HFFc6 (cell line): ENCODE measurements around the gene KCNH5. TPM values are rescaled to one million over a fixed set of nuclear protein-coding genes. Genes with fewer than 3 reads are reported as not detected.
"Not testable (repeated sequence)": the region's sequence is repeated elsewhere in the genome, so short reads cannot be mapped to it uniquely, and the experiment has no call there.

Experiments
- DNase-seq: peaks from one replicate; pipeline ENCODE4 v3.0.0-alpha.2; 2018
- H3K27ac Mint-ChIP-seq: 2 replicates; pipeline ENCODE4 v1.8.0; 2020; ENCODE audit warnings: mild to moderate bottlenecking, mixed read lengths
- H3K27me3 Mint-ChIP-seq: 2 replicates; pipeline ENCODE4 v1.8.0; 2021; ENCODE audit warnings: mild to moderate bottlenecking, moderate library complexity, mixed read lengths; ENCODE audit not compliant: insufficient read depth
- H3K36me3 Mint-ChIP-seq: 2 replicates; pipeline ENCODE4 v1.8.0; 2021; ENCODE audit warnings: low read depth, mixed read lengths
- H3K4me1 Mint-ChIP-seq: 2 replicates; pipeline ENCODE4 v1.8.0; 2020; ENCODE audit warnings: low read depth, mixed read lengths
- H3K4me3 Mint-ChIP-seq: 2 replicates; pipeline ENCODE4 v1.8.0; 2020; ENCODE audit warnings: mild to moderate bottlenecking, moderate library complexity, mixed read lengths
- H3K9me3 Mint-ChIP-seq: 2 replicates; pipeline ENCODE4 v1.8.0; 2020; ENCODE audit warnings: mild to moderate bottlenecking, mixed read lengths
- CTCF ChIP-seq: fragments of 200-600 bp; sonication (generic); IDR thresholded peaks from 2 replicates; pipeline ENCODE4 v1.5.0; 2021; ENCODE audit warnings: antibody characterized with exemption, mild to moderate bottlenecking
- total RNA-seq, 6 experiments: library from RNA; stranded (reverse); fragmentation: NEBNext Ultra II Directional; extraction: Animal tissue kit (Norgen Biotek cat#: 25700); gene quantifications; 2 replicates in 1 of 6; 3 replicates in 5 of 6; pipeline ENCODE4 v1.2.3, GENCODE V29; 2021

KCNH5 gene
- total RNA-seq, 6 experiments from 2014 or later, result not detected

- no peak overlapping the region for H3K4me3 Mint-ChIP-seq
- H3K36me3 Mint-ChIP-seq, result peaks cover 5% of the 10 kb centered on the region; the same call in 1 of the 2 replicates
- TF ChIP-seq CTCF, result no peak
- no peak overlapping the region for H3K27ac Mint-ChIP-seq
- H3K4me1 Mint-ChIP-seq, result no peaks in the 10 kb centered on the region
- DNase-seq, result no peak
- H3K9me3 Mint-ChIP-seq, result peaks cover 58% of the 10 kb centered on the region
- H3K27me3 Mint-ChIP-seq, result no peaks in the 10 kb centered on the region
Measured at GRCh38 chr14:62778310-62778709, 266.9 kb downstream of the KCNH5 start.

GRCh38 chr14:62777510-62777909, 267.7 kb downstream of the KCNH5 start:
- no peak for DNase-seq
- Mint-ChIP-seq H3K9me3 (peaks cover 62% of the 10 kb centered on the region), H3K27me3 (no peaks in the 10 kb centered on the region), H3K36me3 (peaks cover 5% of the 10 kb centered on the region; the same call in 1 of the 2 replicates), H3K27ac (no peak overlapping the region), H3K4me1 (no peaks in the 10 kb centered on the region), H3K4me3 (no peak overlapping the region)
- TF ChIP-seq CTCF, result no peak

GRCh38 chr14:62776300-62776699, 269.0 kb downstream of the KCNH5 start:
- no peak overlapping the region for H3K27ac Mint-ChIP-seq
- H3K4me1 Mint-ChIP-seq, result no peaks in the 10 kb centered on the region
- H3K27me3 Mint-ChIP-seq, result no peaks in the 10 kb centered on the region
- no peak for TF ChIP-seq CTCF
- peaks cover 5% of the 10 kb centered on the region; the same call in 1 of the 2 replicates for H3K36me3 Mint-ChIP-seq
- H3K9me3 Mint-ChIP-seq, result peaks cover 51% of the 10 kb centered on the region
- no peak overlapping the region for H3K4me3 Mint-ChIP-seq
- DNase-seq, result no peak

- TF ChIP-seq CTCF, result no peak
- no peak for DNase-seq
- Mint-ChIP-seq H3K36me3 (no peaks in the 10 kb centered on the region), H3K27ac (no peak overlapping the region), H3K27me3 (no peaks in the 10 kb centered on the region), H3K4me1 (no peaks in the 10 kb centered on the region), H3K4me3 (no peak overlapping the region), H3K9me3 (peaks cover 37% of the 10 kb centered on the region)
Measured at GRCh38 chr14:62768753-62769152, 276.5 kb downstream of the KCNH5 start.

- H3K9me3 Mint-ChIP-seq, result peaks cover 52% of the 10 kb centered on the region
- TF ChIP-seq CTCF, result no peak
- no peak overlapping the region for H3K27ac Mint-ChIP-seq
- no peaks in the 10 kb centered on the region for H3K27me3 Mint-ChIP-seq
- no peaks in the 10 kb centered on the region for H3K36me3 Mint-ChIP-seq
- no peak for DNase-seq
- no peak overlapping the region for H3K4me3 Mint-ChIP-seq
- no peaks in the 10 kb centered on the region for H3K4me1 Mint-ChIP-seq
Measured at GRCh38 chr14:62763951-62764350, 281.3 kb downstream of the KCNH5 start.

GRCh38 chr14:62759796-62760195, 285.5 kb downstream of the KCNH5 start:
- no peak for DNase-seq
- Mint-ChIP-seq H3K4me1 (no peaks in the 10 kb centered on the region), H3K9me3 (peaks cover 72% of the 10 kb centered on the region), H3K4me3 (no peak overlapping the region), H3K27me3 (no peaks in the 10 kb centered on the region), H3K27ac (no peak overlapping the region), H3K36me3 (no peaks in the 10 kb centered on the region)
- no peak for TF ChIP-seq CTCF

- not testable (repeated sequence) for H3K27ac Mint-ChIP-seq, H3K27me3 Mint-ChIP-seq, H3K4me3 Mint-ChIP-seq, DNase-seq, H3K36me3 Mint-ChIP-seq, H3K4me1 Mint-ChIP-seq
- H3K9me3 Mint-ChIP-seq, result peaks cover 25% of the 10 kb centered on the region
Measured at GRCh38 chr14:62746881-62747280, 298.4 kb downstream of the KCNH5 start.
